Urinary bladder (tissue), 4 donors: Measurements from ENCODE around the gene IL3. TPM values are rescaled to one million over a fixed set of nuclear protein-coding genes. Genes with fewer than 3 reads are reported as not detected.

Experiments used
- DNase-seq: peaks from one replicate; pipeline ENCODE4 v3.0.0-alpha.2; 2015; ENCODE audit errors: extremely low spot score
- H3K27ac ChIP-seq: one replicate; pipeline ENCODE4 v1.5.1; 2013; ENCODE audit warnings: low read depth, mild to moderate bottlenecking, moderate library complexity
- H3K36me3 ChIP-seq: one replicate; pipeline ENCODE4 v1.6.1; 2013; ENCODE audit warnings: mild to moderate bottlenecking, moderate library complexity; ENCODE audit not compliant: insufficient read depth
- H3K4me1 ChIP-seq: one replicate; pipeline ENCODE4 v1.6.1; 2013; ENCODE audit warnings: mild to moderate bottlenecking, moderate library complexity; ENCODE audit not compliant: insufficient read depth
- H3K4me3 ChIP-seq: one replicate; pipeline ENCODE4 v1.5.1; 2013; ENCODE audit warnings: low read depth, low read length
- WGBS: extraction: QIAGEN DNeasy Blood & Tissue Kit; methylation state at CpG from one replicate; pipeline ENCODE4 v1.1.7; 2013; 5-methylcytosine and 5-hydroxymethylcytosine counted together
- polyA plus RNA-seq: library from polyadenylated mRNA; stranded (reverse); fragments of 200-250 nt; gene quantifications from one replicate; pipeline ENCODE4 v1.2.3, GENCODE V29; 2013
- total RNA-seq: library from RNA; depleted of rRNA; stranded (reverse); fragments of >200 nt; gene quantifications from one replicate; pipeline ENCODE4 v1.2.3, GENCODE V29; 2014
- donor health status: healthy with polysubstance abuse.
- donor health status: healthy.

The IL3 gene
- total and polyA plus RNA-seq, 2 donors = not detected

DNA sequence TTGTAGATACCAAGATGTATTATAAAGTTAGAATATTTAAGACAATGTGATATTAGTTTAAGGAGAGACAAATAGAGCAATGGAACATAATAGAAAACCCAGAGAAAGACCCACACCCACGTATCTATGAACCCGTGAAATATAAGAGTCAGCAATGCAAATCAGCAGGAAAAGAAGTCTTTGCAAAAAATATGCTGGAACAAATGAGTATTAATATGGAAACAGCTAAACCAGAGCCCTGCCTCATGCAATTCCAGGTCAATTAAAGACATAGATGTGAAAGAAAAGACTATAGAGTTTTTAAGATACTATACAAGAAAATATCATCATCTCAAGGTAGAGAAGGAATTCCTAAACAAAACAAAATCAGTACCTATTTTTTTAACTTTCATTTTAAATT is 23.1 kb upstream of the IL3 start:
- Histone ChIP-seq H3K4me1 (no peaks in the 10 kb centered on the region), H3K27ac (no peak overlapping the region), H3K4me3 (no peak overlapping the region), H3K36me3 (no peaks in the 10 kb centered on the region)
- DNase-seq = no peak
- WGBS = 55% methylated on average over 2 of the region's 2 CpGs

GRCh38 chr5:132044207-132044606 is 16.2 kb upstream of the IL3 start:
- no peak for DNase-seq
- 84% methylated on average over 10 of the region's 10 CpGs for WGBS
- H3K4me1 ChIP-seq = no peaks in the 10 kb centered on the region
- H3K36me3 ChIP-seq = no peaks in the 10 kb centered on the region
- H3K4me3 ChIP-seq = no peak overlapping the region
- H3K27ac ChIP-seq = no peak overlapping the region

- 81% methylated on average over 7 of the region's 7 CpGs for WGBS
These were observed 13.6 kb upstream of the IL3 start for GRCh38 chr5:132046880-132047299.

GRCh38 chr5:132049093-132049492 is 11.4 kb upstream of the IL3 start:
- Histone ChIP-seq H3K4me1 (no peaks in the 10 kb centered on the region), H3K27ac (no peak overlapping the region), H3K4me3 (no peak overlapping the region), H3K36me3 (no peaks in the 10 kb centered on the region)
- WGBS = 42% methylated on average over 4 of the region's 4 CpGs
- no peak for DNase-seq

More at GRCh38 chr5:132046880-132047299, 13.6 kb upstream of the IL3 start:
- H3K4me1 ChIP-seq = no peaks in the 10 kb centered on the region
- no peaks in the 10 kb centered on the region for H3K36me3 ChIP-seq
- H3K4me3 ChIP-seq = no peak overlapping the region
- no peak overlapping the region for H3K27ac ChIP-seq
- DNase-seq = no peak

GRCh38 chr5:132049559-132049958 is 10.9 kb upstream of the IL3 start:
- WGBS = 87% methylated on average over 12 of the region's 12 CpGs
- DNase-seq = no peak
- Histone ChIP-seq H3K4me3 (no peak overlapping the region), H3K36me3 (no peaks in the 10 kb centered on the region), H3K4me1 (no peaks in the 10 kb centered on the region), H3K27ac (no peak overlapping the region)

DNA sequence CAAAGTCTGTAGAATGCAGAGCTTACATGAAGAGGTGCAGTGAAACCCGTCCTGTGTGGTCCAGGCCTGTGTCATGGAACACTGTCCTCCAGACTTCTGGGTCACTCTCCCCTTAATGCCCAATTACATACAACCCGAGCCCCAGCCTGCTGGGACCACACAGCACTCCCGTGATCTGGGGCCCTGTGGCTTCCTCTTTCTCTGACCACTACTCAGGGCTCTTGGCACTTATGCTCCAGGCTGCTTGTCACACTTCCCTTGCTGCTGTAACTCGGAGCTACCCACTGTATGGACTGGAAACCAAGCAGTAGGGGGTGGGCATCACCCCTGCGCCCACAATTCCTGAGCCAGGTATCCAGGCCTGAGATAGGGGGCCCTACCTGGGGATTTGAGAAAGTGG is 10.3 kb upstream of the IL3 start:
- Histone ChIP-seq H3K36me3 (no peaks in the 10 kb centered on the region), H3K4me3 (no peak overlapping the region), H3K4me1 (no peaks in the 10 kb centered on the region), H3K27ac (no peak overlapping the region)
- 73% methylated on average over 5 of the region's 5 CpGs for WGBS
- no peak for DNase-seq

GRCh38 chr5:132050661-132051552 is 9.5 kb upstream of the IL3 start:
- DNase-seq = no peak
- 82% methylated on average over 9 of the region's 9 CpGs for WGBS
- Histone ChIP-seq H3K4me3 (no peak overlapping the region), H3K36me3 (no peaks in the 10 kb centered on the region), H3K4me1 (no peaks in the 10 kb centered on the region), H3K27ac (no peak overlapping the region)

- H3K36me3 ChIP-seq = no peaks in the 10 kb centered on the region
- no peak for DNase-seq
- no peak overlapping the region for H3K27ac ChIP-seq
- 66% methylated on average over 10 of the region's 10 CpGs for WGBS
- no peaks in the 10 kb centered on the region for H3K4me1 ChIP-seq
- H3K4me3 ChIP-seq = no peak overlapping the region
These were observed 7.9 kb upstream of the IL3 start for GRCh38 chr5:132052520-132052919.

DNA sequence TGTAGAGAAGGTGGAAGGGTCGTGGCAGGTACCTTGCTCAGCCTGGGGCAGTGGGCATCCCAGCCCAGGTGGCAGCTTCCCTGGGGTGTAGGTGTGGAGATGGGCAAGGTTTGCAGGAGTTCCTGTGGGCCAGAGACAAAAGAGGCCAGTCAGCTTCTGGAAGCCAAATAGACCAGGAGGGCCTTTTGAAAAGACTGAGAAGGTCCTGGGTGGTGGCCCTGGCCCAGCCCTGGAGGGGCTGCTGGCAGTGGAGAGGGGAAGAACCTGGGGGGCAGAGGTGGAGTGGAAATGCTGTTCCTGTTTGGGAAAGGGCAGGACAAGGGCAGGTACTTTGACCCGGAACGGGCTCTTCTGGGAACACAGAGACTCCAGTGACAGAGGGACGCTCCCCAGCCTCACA is 7.0 kb upstream of the IL3 start:
- H3K36me3 ChIP-seq = no peaks in the 10 kb centered on the region
- WGBS = 84% methylated on average over 4 of the region's 4 CpGs
- no peaks in the 10 kb centered on the region for H3K4me1 ChIP-seq
- no peak overlapping the region for H3K4me3 ChIP-seq
- no peak overlapping the region for H3K27ac ChIP-seq
- no peak for DNase-seq

DNA sequence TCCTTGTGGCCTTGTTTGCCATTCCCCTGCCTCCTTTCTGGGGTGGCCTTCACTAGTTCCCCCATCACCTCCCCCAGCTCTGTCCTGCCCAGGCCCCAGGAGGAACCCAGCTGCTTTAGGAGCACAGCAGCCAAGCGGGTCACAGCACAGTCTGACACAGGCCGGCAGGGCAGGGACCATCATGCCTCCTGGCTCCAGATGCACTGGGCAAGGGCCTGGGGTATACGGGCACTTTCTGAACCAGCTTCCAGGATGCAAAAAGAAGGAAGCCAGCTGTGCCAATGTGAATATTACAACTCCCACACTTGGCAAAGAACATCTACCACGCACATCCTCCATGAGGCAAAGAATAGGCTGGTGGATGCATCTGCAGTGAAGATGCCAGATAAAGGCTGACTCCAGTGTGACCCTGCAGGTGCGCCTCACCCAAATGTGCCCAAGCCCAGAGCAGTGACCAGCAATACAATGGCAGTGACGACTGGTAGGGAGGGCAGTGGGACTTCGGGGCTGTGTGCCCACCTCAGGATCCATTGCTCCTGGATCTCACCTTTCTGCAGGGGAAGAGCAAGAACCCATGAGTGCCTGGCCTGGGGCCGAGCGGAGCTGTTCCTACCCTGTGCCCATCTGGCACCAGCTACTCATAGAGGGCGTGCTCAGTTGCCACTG is 6.3 kb upstream of the IL3 start:
- Histone ChIP-seq H3K4me3 (no peak overlapping the region), H3K27ac (no peak overlapping the region), H3K4me1 (no peaks in the 10 kb centered on the region), H3K36me3 (no peaks in the 10 kb centered on the region)
- DNase-seq = no peak
- 90% methylated on average over 10 of the region's 10 CpGs for WGBS

GRCh38 chr5:132054697-132055440 is 5.6 kb upstream of the IL3 start:
- DNase-seq = no peak
- Histone ChIP-seq H3K27ac (no peak overlapping the region), H3K36me3 (no peaks in the 10 kb centered on the region), H3K4me3 (no peak overlapping the region), H3K4me1 (no peaks in the 10 kb centered on the region)
- WGBS = 80% methylated on average over 9 of the region's 9 CpGs

DNA sequence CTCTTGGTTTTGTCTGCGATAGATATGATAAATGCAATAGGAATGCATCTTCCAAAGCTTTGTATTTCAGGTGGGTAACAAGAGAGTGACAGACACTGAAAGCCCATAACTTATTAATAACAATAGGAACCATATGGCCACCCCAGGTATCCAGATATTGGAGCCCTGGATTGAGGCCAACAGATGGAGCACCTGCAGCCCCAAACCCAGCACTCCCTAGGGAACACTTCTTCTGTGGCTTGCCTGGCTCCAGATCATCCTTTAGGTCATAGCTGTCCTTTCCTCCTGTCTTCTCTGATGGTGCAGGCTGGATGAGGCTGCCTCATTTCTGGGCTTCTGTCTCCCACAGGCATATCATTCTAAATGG is 5.0 kb upstream of the IL3 start:
- 91% methylated on average over 1 of the region's 1 CpG for WGBS
- Histone ChIP-seq H3K36me3 (no peaks in the 10 kb centered on the region), H3K4me1 (no peaks in the 10 kb centered on the region), H3K4me3 (no peak overlapping the region), H3K27ac (no peak overlapping the region)
- DNase-seq = no peak

- 77% methylated on average over 12 of the region's 12 CpGs for WGBS
- no peak for DNase-seq
These were observed 4.4 kb upstream of the IL3 start for GRCh38 chr5:132055808-132056609.

More at GRCh38 chr5:132055808-132056609, 4.4 kb upstream of the IL3 start:
- no peaks in the 10 kb centered on the region for H3K4me1 ChIP-seq
- no peak overlapping the region for H3K27ac ChIP-seq
- H3K36me3 ChIP-seq = no peaks in the 10 kb centered on the region
- H3K4me3 ChIP-seq = no peak overlapping the region
